Pulmonary artery endothelial cell (primary cell): ENCODE data around the gene EEIG1. TPM values are rescaled to one million over a fixed set of nuclear protein-coding genes. Genes with fewer than 3 reads are reported as not detected.
A peak's percentile ranks its signal among the peaks of the same experiment; 100 is the strongest.

Source experiments
- DNase-seq: peaks from one replicate; pipeline ENCODE4 v3.0.0-alpha.2; 2011; ENCODE audit warnings: low read depth, low spot score
- total RNA-seq: library from RNA; depleted of rRNA; stranded (reverse); fragments of >200 nt; gene quantifications from 2 replicates; pipeline ENCODE4 v1.2.3, GENCODE V29; 2014

The EEIG1 gene
- total RNA-seq, 1 donor from 2014 or later, result 5.2 TPM

- DNase-seq, result no peak
Measured at GRCh38 chr9:127942216-127943010, 38.4 kb downstream of the EEIG1 start.

- no peak for DNase-seq
Measured at GRCh38 chr9:127941961-127942215, 38.9 kb downstream of the EEIG1 start.

- no peak for DNase-seq
Measured at GRCh38 chr9:127941062-127941960, 39.5 kb downstream of the EEIG1 start.

- no peak for DNase-seq
Measured at GRCh38 chr9:127940593-127940992, 40.2 kb downstream of the EEIG1 start.

GRCh38 chr9:127938298-127938690 is 42.5 kb downstream of the EEIG1 start:
- DNase-seq, result no peak

- DNase-seq, result peak; percentile 46
Measured at GRCh38 chr9:127937388-127938297, 43.1 kb downstream of the EEIG1 start, which contains the start of gene DPM2. Gene DPM2, minus strand, starts transcription at chr9:127937854. Its CDS starts 34 bp downstream, at chr9:127937820.

- DNase-seq, result no peak
Measured at GRCh38 chr9:127937056-127937387, 43.8 kb downstream of the EEIG1 start.

GRCh38 chr9:127936347-127936852 is 44.4 kb downstream of the EEIG1 start:
- DNase-seq, result no peak

GRCh38 chr9:127935765-127936221 is 45.0 kb downstream of the EEIG1 start:
- no peak for DNase-seq

GRCh38 chr9:127934986-127935385 is 45.8 kb downstream of the EEIG1 start:
- DNase-seq, result no peak

- DNase-seq, result no peak
Measured at GRCh38 chr9:127934248-127934647, 46.5 kb downstream of the EEIG1 start.

GRCh38 chr9:127931092-127931881 is 49.5 kb downstream of the EEIG1 start:
- DNase-seq, result no peak

Other genes starting within 250 kb of the EEIG1 start
- gene TOR2A, start 245.7 kb downstream of the EEIG1 start, total RNA-seq, result 5.8 and 7.8 TPM in 2 replicates
- 56.8 and 58.3 TPM in 2 replicates for gene SH2D3C, start 202.3 kb downstream of the EEIG1 start, total RNA-seq
- gene CDK9, start 195.0 kb downstream of the EEIG1 start, total RNA-seq, result 107 and 116 TPM in 2 replicates
- 71.4 and 104 TPM in 2 replicates for gene FPGS, start 178.1 kb downstream of the EEIG1 start, total RNA-seq
- 46.5 and 49.5 TPM in 2 replicates for gene ENG, start 126.3 kb downstream of the EEIG1 start, total RNA-seq
- 50.2 and 56.2 TPM in 2 replicates for gene AK1, start 103.3 kb downstream of the EEIG1 start, total RNA-seq
- 36.2 and 48.1 TPM in 2 replicates for gene ST6GALNAC6, start 81.4 kb downstream of the EEIG1 start, total RNA-seq
- 62.0 and 69.0 TPM in 2 replicates for gene ST6GALNAC4, start 63.9 kb downstream of the EEIG1 start, total RNA-seq
- gene PIP5KL1, start 50.2 kb downstream of the EEIG1 start, total RNA-seq, result 0.21 and 0.79 TPM in 2 replicates
- 11.9 and 12.1 TPM in 2 replicates for gene DPM2, start 43.1 kb downstream of the EEIG1 start, total RNA-seq
- 10.1 and 16.3 TPM in 2 replicates for gene NAIF1, start 86.3 kb upstream of the EEIG1 start, total RNA-seq
- 14.7 and 25.1 TPM in 2 replicates for gene SLC25A25, start 87.2 kb upstream of the EEIG1 start, total RNA-seq
- gene PTGES2, start 146.7 kb upstream of the EEIG1 start, total RNA-seq, result 103 and 129 TPM in 2 replicates
- gene LCN2, start 168.5 kb upstream of the EEIG1 start, total RNA-seq, result not detected in 2 replicates
- 20.6 and 31.5 TPM in 2 replicates for gene BBLN, start 179.3 kb upstream of the EEIG1 start, total RNA-seq
- gene CIZ1, start 210.6 kb upstream of the EEIG1 start, total RNA-seq, result 18.5 and 24.5 TPM in 2 replicates
- 0.33 and 0.39 TPM in 2 replicates for gene DNM1, start 222.4 kb upstream of the EEIG1 start, total RNA-seq